HS-27A (cell line): ENCODE results near the gene CRADD.
A peak's percentile ranks its signal among the peaks of the same experiment; 100 is the strongest.
"Not testable (repeated sequence)": the region's sequence is repeated elsewhere in the genome, so short reads cannot be mapped to it uniquely, and the experiment has no call there.

ENCODE experiments used
- DNase-seq: peaks from one replicate; pipeline ENCODE4 v3.0.0-alpha.2; 2012; ENCODE audit warnings: low read depth, missing footprints

CRADD gene

DNA sequence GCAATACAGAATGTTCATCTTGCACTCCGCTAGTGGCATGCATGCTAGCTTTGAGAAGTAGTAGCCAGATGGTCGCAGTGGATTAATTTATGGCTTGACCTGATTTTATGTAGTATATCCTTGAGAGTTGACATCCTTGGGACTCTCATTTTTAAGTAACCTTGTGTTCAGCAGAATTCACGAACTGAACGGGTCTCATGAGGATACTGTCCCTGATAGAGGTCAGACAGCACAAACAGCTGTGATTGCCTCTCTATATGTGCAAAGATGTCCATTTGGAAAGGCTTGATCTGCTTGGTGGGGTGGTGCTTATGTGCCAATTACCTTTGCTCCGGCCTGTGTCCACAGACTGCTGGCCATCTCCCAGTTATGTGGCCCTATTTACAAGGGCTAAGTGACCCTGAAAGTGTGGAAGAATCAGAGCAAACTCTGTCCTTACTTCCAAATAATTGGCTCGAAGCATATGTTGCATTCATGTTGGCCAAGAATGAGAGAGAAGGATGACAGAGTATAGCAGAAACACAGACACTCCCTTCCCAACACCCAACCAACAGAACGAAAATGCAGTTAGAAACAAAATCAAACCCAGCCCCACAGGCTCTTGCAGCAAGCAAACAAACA lies 167.1 kb downstream of the CRADD start:
- DNase-seq, result no peak

DNA sequence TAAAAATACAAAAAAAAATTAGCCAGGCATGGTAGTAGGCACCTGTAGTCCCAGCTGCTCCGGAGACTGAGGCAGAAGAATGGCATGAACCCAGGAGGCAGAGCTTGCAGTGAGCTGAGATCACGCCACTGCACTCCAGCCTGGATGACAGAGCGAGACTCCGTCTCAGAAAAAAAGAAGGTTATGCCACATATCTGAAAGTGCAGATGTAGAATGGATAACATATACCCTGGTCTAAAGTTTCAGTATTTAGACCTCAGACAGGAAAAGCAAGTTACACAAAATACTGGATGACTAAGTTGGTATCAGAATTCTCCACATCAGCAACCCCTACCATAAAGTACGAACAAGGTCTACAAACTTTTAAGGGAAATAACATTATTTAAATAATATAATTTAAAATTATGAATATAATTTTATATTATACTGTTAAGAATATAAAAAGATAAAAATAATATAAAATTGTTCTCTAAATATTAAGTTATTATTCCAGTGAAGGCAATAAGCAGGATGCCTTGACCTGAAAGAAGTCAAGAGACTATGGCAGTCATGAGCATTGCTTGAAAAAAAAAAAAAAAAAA lies 169.9 kb downstream of the CRADD start:
- DNase-seq, result no peak

GRCh38 chr12:93847517-93848474 lies 170.6 kb downstream of the CRADD start:
- no peak for DNase-seq

DNA sequence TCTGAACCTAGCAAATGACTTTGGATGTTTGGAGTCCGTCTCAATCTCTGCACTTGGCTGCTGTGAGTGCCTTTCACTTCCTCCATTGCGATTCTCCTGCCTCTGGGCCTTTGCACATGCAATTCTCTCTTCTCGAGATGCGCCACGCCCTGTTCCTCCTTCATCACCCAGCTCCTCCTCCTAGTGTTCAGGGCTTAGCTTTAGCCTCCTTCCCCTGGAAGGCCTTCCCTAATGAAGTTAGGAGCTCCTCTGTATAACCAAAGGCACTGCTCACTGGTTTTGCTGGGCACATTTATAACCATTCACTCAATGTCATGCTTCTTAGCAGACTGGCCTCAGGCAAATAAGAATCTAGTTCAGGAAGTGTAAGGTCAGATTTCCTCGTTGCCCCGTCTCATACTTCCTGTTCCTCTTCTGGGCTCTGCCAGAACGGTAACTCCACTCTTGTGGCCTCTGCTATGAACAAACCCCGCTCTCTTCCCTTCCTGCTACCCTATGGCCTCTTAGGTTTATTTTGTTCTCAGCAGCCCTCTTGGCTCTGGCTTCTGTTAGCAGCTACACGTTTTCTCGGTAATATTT lies 171.4 kb downstream of the CRADD start:
- DNase-seq, result no peak

DNA sequence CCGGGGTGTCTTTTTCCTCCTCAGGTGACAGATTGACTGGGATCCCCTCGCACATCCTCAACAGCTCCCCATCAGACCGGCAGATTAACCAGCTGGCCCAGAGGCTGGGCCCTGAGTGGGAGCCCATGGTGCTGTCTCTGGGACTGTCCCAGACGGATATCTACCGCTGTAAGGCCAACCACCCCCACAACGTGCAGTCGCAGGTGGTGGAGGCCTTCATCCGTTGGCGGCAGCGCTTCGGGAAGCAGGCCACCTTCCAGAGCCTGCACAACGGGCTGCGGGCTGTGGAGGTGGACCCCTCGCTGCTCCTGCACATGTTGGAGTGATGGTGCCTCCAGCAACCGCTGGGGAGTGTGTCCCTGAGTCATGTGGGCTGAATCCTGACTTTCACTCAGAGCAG lies 172.8 kb downstream of the CRADD start:
- DNase-seq, result no peak

DNA sequence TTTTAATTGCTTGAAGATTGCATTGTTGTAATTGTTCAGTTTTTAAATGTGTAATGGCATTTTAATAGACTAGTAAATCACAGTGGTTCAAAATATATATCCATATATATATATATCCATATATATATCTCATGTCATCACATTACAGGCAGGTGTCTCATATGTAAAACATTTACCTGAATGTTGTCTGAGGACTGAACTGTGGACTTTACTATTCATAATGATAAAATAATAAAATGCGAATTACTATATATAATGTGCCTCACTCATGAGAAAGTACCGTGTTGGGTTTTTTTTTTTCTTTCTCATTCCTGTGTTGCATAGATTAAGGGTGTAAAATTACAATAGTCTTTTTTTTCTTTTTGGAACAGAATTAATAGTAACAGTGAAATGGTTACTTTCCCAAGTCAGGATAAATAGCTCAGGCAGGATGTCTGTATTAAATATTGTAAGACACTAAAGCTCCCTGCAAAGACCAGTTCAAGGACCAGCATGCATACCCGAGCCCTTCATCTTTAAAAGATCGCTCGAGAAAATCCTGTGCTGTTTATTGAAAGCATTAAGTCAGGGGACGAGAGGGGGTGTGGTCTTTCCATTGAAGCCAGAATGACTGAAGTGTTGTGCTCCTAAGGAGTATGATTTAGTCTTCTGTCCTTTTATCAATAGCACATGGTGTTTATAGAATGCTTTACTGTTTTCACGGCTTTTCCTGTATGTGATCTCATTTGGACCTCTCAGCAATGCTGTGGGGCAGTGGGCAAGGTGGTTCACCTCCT lies 173.5 kb downstream of the CRADD start:
- no peak for DNase-seq

GRCh38 chr12:93851257-93851671 lies 174.1 kb downstream of the CRADD start:
- DNase-seq, result no peak

DNA sequence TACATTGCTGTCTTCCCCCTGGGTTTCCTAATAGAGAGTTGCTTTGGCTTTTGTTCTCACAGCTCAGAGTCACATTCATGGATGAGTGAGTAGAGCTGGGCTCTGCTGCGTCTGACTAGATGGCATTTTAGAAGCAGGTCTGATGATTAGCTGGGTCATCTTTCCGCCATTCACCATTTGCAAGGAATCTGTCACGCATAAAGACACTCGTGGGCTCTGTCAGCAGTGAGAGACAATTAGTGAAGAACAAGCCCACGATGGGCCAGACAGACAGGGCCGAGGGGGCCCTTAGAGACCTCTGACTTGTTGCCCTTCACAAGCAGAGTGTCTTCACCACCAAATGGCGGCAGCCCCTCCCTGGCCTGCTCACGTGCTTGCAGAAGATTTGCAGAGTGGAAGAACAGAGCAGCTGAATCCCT lies 175.0 kb downstream of the CRADD start:
- no peak for DNase-seq

GRCh38 chr12:93853698-93854478 lies 176.7 kb downstream of the CRADD start:
- no peak for DNase-seq

GRCh38 chr12:93855261-93855660 lies 178.1 kb downstream of the CRADD start:
- no peak for DNase-seq

DNA sequence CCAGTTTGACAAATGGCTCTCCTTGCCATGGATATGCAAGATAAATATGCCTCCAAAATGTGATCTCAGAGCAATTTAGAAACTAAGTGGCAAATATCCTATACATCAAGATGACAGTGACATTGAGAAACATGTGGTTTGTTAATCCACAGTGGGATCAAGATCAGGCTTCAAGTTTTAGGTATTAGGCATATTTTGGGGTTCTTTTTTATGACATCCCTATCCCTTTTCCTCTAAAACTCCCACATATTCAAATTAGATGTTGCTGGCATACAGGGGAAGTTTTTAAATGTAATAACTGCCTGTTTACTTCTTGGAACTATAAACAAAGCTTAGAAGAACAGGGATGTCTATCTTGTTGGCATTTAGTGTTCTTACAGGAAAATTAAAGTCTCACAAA lies 179.4 kb downstream of the CRADD start:
- no peak for DNase-seq

GRCh38 chr12:93857279-93857938 lies 180.2 kb downstream of the CRADD start:
- peak; percentile 2 for DNase-seq

DNA sequence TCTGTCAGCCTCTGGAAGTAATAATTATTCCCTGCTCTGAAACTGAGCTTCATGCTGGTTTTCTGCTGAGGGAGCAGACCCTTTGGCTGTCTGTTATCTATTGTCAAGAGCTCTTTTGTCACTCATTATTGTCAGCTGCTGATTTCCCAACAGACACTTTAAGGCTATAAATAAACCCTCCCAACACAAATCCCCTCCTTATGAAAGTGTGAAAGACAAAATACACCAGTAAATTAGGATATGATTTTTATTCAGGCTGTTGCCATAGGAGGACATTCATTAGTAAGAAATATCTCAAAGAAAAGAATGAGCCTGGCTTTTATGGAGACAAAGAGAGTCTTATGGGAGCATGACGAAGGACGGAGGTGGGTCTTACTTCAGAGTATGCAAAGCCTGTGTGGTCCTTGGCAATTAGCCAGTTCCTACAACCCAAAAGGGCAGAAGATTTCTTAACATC lies 180.8 kb downstream of the CRADD start:
- DNase-seq, result no peak

DNA sequence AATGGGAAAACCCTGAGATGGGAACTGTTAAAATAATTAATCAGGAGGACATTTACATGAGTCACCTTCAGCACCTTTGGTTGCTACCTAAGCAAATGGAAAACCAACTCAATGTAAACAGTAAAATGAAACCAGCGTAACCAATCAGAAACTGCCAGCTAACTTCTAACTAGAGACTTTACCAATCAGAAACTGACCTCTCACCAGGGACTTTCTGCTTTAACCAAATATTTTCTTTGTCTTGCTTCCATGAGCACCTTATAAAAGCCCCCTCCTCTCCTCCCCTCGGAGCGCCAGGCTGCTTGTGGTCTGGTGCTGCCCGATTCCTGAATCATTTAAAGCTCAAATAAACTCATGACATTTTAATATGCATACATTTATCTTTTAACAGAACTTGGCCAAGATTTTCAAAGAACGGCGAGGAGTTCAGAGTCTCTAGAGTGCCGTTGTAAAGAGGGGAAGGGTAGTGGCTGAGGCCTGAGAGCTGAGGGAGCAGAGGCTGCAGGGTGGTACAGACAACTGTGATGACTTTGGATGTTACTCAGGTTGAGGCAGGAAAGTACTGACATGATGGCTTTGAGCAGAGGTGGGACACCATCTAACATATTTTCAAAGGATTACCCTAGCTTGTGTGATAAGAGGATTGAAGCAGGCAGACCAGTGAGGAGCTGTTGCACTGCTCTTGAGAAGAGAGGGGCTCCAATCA lies 183.6 kb downstream of the CRADD start:
- DNase-seq, result no peak

DNA sequence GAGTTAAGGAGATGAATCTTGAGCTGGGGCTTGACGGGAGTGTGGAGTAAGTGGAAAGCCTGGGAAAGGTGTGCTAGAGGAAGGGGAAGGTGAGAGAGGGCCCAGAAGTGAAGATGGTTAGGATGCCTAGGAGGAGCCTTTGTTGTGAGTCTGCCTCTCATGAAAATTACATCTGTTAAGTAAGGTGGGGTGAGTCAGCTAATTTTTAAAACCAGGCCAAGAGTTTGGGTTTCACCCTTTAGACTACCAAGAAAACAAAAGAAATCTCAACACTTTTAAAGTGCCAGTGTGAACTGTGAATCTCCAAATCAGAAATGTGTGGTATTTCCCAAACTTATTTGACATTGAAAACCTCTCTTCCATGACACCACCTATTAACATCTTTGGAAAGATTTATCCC lies 185.2 kb downstream of the CRADD start:
- no peak for DNase-seq

DNA sequence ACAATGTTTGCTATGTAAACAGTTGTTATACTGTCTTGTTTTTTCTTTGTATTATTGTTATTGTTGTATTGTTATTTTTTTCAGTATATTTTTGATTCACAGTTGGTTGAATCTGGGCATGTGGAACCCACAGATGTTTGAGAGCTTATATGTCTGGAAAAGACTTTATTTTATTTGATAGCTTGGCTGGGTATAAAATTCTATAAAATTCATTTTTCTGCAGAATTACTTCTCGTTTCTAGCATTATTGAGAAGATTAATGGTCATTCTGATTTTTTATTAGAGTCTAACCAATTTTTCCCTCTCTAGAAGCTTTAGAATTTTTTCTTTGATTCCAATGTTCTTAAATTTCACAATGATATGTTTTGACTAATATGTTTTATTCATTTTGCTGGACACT lies 188.6 kb downstream of the CRADD start:
- no peak for DNase-seq

DNA sequence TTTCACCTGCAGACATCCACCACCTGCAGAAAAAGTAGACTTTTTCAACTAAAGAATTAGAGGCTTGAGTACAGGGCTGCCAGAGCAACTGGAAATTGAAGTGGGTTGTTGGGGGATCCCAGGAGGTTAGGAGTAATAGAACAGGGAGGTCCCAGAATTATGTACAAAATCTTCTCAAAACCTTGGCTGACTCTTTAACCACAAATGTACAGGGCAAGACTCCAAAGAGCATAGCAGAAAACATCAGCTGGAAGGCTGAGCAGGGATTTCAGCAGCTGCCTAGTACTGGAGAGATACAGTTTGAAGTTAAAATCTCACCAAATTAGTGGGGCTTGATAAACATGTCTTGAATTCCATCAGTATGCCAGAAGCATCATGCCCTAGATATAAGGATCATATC lies 191.6 kb downstream of the CRADD start:
- DNase-seq, result no peak

DNA sequence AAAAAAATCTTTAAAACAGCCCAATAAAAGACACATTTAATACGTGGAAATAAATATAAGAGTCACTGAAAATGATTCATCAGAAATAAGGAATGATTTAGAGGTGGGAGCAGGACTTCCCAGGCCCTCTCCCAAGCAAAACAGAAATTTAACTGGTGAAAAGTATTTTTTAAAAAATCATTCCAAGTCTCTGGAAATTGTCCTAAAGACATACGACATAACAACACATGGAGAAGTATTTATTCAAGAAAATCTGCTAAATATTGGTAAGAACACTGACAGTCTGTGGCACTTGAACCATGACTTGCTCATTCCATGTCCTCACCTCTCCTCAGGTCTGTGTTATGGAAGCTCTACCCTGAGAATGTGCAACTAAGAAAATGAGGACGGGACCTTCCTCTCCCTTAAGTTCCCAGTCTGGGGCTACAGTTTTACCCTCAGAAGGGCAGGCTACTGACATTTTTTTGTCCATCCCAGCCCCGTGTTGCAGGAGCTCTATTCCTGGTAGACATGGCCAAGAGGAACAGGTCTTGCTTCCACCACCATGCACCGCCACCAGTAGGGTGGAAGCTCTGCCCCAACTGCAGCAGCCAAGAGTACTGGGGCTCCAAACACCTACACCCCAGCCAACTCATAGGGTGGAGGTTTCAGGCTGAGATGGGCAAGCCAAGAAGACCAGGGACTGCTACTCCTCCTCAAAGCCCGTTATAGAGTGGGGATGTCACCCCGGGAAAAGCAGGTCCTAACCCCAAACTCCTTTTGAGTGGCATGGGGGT lies 193.0 kb downstream of the CRADD start:
- no peak for DNase-seq

DNA sequence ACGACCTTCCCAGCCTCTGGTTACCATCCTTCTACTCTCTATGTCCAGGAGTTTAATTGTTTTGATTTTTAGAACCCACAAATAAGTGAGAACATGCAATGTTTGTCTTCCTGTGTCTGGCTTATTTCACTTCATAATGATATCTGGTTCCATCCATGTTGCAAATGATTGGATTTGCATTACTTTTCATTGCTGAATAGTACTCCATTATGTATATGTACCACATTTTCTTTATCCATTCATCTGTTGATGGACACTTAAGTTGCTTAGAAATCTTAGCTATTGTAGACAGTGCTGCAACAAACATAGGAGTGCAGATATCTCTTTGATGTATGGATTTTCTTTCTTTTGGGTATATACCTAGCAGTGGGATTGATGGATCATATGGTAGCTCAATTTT lies 194.4 kb downstream of the CRADD start:
- not testable (repeated sequence) for DNase-seq
